HL-60 (cell line): Measurements from ENCODE around the gene CEP350.
"Not testable (repeated sequence)": the region's sequence is repeated elsewhere in the genome, so short reads cannot be mapped to it uniquely, and the experiment has no call there.

Experiments
- DNase-seq, 2 experiments: peaks; one replicate each; pipeline ENCODE4 v3.0.0-alpha.2; 2010 to 2020; ENCODE audit warnings: low read depth in 1 of 2, low spot score in 1 of 2
- H3K27ac ChIP-seq: fragments of 250-450 bp; sonication (Bioruptor Pico); replicated peaks from 2 replicates; pipeline ENCODE4 v1.5.1; 2020; ENCODE audit warnings: mild to moderate bottlenecking, moderate library complexity
- H3K27me3 ChIP-seq: fragments of 250-450 bp; sonication (Bioruptor Pico); 2 replicates; pipeline ENCODE4 v1.5.1; 2021; ENCODE audit warnings: mild to moderate bottlenecking, moderate library complexity; ENCODE audit not compliant: insufficient read depth, poor library complexity, severe bottlenecking
- H3K4me3 ChIP-seq: replicated peaks from 2 replicates; pipeline ENCODE4 v1.5.1; 2011; ENCODE audit warnings: mild to moderate bottlenecking, control low read depth, low read length; ENCODE audit not compliant: insufficient read depth
- CTCF ChIP-seq: IDR thresholded peaks from one replicate; pipeline ENCODE4 v1.5.1; 2011; ENCODE audit warnings: low read length, control low read depth, inconsistent platforms; ENCODE audit not compliant: insufficient read depth
- GABPA ChIP-seq: IDR thresholded peaks from 2 replicates; pipeline ENCODE4 v1.6.1; 2012; ENCODE audit warnings: low read depth
- POLR2AphosphoS5 ChIP-seq: IDR thresholded peaks from 2 replicates; pipeline ENCODE4 v1.6.1; 2012; ENCODE audit warnings: low read depth
- REST ChIP-seq: IDR thresholded peaks from 2 replicates; pipeline ENCODE4 v1.6.1; 2012; ENCODE audit warnings: low read depth; ENCODE audit not compliant: insufficient replicate concordance
- SPI1 ChIP-seq: IDR thresholded peaks from 2 replicates; pipeline ENCODE4 v1.6.1; 2012; ENCODE audit warnings: low read depth, mild to moderate bottlenecking, borderline replicate concordance

Gene CEP350

GRCh38 chr1:179952186-179952585 lies 2.4 kb upstream of the CEP350 start:
- TF ChIP-seq CTCF = no peak
- peak; percentile 72; the same call in 1 of the 2 replicates for TF ChIP-seq SPI1
- DNase-seq = peak in 1 of 2 experiments; percentile 54
- no peaks in the 10 kb centered on the region for H3K27me3 ChIP-seq
- peak overlapping the region; percentile 94 for H3K27ac ChIP-seq
- no peak overlapping the region; the same call in 1 of the 2 replicates for H3K4me3 ChIP-seq

DNA sequence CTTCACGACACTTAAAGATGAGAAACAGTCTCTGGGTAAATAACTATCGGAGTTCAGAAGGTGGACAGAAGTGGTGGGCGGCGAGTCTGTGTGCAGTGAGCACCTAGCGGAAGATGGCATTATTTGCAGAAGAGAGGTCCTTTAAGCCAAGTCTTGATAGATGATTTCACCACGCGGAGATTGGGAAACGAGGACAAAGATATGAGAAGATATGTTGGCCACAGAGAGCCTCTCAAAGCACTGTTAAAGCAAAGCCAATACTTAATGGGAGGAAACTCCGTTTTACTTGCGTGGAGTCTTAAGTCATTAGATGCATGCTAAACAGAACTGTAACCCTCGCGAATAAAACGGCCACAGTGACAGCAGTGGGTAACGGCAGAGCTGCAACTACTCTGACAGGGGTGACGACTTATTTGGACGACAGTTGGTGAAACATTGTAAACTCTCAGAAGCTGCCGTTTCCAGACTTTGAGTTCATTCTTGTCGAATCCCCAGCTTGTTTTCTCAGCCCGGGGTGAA lies 577 bp upstream of the CEP350 start:
- peak overlapping the region; percentile 94 for H3K27ac ChIP-seq
- H3K4me3 ChIP-seq = peak overlapping the region; percentile 92
- no peaks in the 10 kb centered on the region for H3K27me3 ChIP-seq
- TF ChIP-seq CTCF (peak; percentile 12), GABPA (no peak; the same call in 1 of the 2 replicates)
- peak; percentile 51 to 89 for DNase-seq

DNA sequence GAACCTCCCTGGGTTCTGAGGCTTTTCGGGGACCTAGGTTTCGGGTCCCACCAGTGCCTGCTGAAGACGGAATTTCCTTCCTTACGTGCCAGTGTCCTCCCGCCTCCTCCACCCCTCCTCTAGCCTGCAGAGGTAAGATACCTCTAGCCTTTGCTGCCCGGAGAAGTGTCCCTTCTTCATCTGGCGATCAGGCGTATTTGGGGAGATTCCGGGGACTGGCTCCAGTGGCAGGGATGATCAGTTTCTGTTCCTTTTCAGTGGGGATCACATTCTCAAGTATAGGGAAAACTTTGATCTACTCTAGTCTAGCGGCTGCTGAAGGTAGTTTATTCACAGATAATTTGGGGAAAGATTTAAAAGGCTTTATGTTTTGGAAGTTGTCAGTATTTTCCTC lies 674 bp downstream of the CEP350 start:
- H3K27me3 ChIP-seq = no peaks in the 10 kb centered on the region
- TF ChIP-seq SPI1 (no peak), POLR2AphosphoS5 (no peak), CTCF (no peak), GABPA (no peak), REST (no peak)
- peak overlapping the region; percentile 92 for H3K4me3 ChIP-seq
- DNase-seq = peak in 1 of 2 experiments; percentile 32
- H3K27ac ChIP-seq = peak overlapping the region; percentile 94

- Histone ChIP-seq H3K4me3 (peak overlapping the region; percentile 92), H3K27me3 (no peaks in the 10 kb centered on the region), H3K27ac (peak overlapping the region; percentile 94)
- no peak for DNase-seq
- TF ChIP-seq GABPA (no peak), SPI1 (peak; percentile 85; the same call in 1 of the 2 replicates)
Observed at GRCh38 chr1:179955731-179956130, 1.1 kb downstream of the CEP350 start.

- Histone ChIP-seq H3K4me3 (no peak overlapping the region), H3K27me3 (no peaks in the 10 kb centered on the region), H3K27ac (no peak overlapping the region)
- TF ChIP-seq CTCF = no peak
- TF ChIP-seq GABPA = no peak
- no peak for TF ChIP-seq POLR2AphosphoS5
- TF ChIP-seq SPI1 = no peak
- no peak for TF ChIP-seq REST
- no peak for DNase-seq
Observed at GRCh38 chr1:179958359-179958758, 3.7 kb downstream of the CEP350 start.

- DNase-seq, H3K4me3 ChIP-seq, H3K27ac ChIP-seq, H3K27me3 ChIP-seq: not testable (repeated sequence)
Observed at GRCh38 chr1:179962168-179962567, 7.6 kb downstream of the CEP350 start.
